K562 (cell line): ENCODE results near the gene C2CD2L. TPM values are rescaled to one million over a fixed set of nuclear protein-coding genes. Genes with fewer than 3 reads are reported as not detected.

Experiments used
- BMI1 ChIP-seq: fragments of 150-350 bp; IDR thresholded peaks from 2 replicates; pipeline ENCODE4 v1.6.1; 2014; ENCODE audit warnings: low read length
- CXXC5 ChIP-seq: fragments of 250-450 bp; sonication (Bioruptor Pico); IDR thresholded peaks from 2 replicates; pipeline ENCODE4 v1.8.0; 2022; ENCODE audit warnings: inconsistent platforms, mild to moderate bottlenecking, moderate library complexity
- E2F8 ChIP-seq: fragments of 450-650 bp; IDR thresholded peaks from 2 replicates; pipeline ENCODE4 v1.7.1; 2018; ENCODE audit warnings: mild to moderate bottlenecking, low read depth; ENCODE audit not compliant: partially characterized antibody
- ETS2 ChIP-seq: IDR thresholded peaks from 2 replicates; pipeline ENCODE4 v1.6.1; 2016; ENCODE audit warnings: borderline replicate concordance, missing genetic modification characterization, mild to moderate bottlenecking, moderate library complexity, missing compliant biosample characterization; ENCODE audit not compliant: poor library complexity, severe bottlenecking
- FOXP4 ChIP-seq: sonication (generic); formaldehyde crosslinking; IDR thresholded peaks from 2 replicates; pipeline ENCODE4 v1.8.0; 2022; ENCODE audit warnings: mild to moderate bottlenecking, missing genetic modification reagents, borderline replicate concordance
- GTF3C2 ChIP-seq: IDR thresholded peaks from 3 replicates; pipeline ENCODE4 v1.6.1; 2011; ENCODE audit warnings: borderline replicate concordance, mild to moderate bottlenecking, moderate library complexity; ENCODE audit not compliant: insufficient read length; ENCODE audit errors: extremely low read depth
- HDGF ChIP-seq: fragments of 450-650 bp; IDR thresholded peaks from 2 replicates; pipeline ENCODE4 v1.6.1; 2016
- KDM2B ChIP-seq: fragments of 250-450 bp; sonication (Bioruptor Pico); IDR thresholded peaks from 2 replicates; pipeline ENCODE4 v1.8.0; 2021; ENCODE audit warnings: mild to moderate bottlenecking, moderate library complexity
- MYNN ChIP-seq, 2 experiments: sonication (generic); formaldehyde crosslinking in 1 of 2; IDR thresholded peaks; 2 replicates each; pipeline versions ENCODE4 v1.5.0 to v1.6.1; 2016 to 2020; ENCODE audit warnings: antibody characterized with exemption in 1 of 2, missing genetic modification reagents in 1 of 2
- PTRF ChIP-seq: fragments of 450-650 bp; IDR thresholded peaks from 2 replicates; pipeline ENCODE4 v1.6.1; 2016; ENCODE audit warnings: mild to moderate bottlenecking, missing genetic modification characterization, missing compliant biosample characterization
- SFPQ ChIP-seq: fragments of 200-400 bp; formaldehyde crosslinking; IDR thresholded peaks from 2 replicates; pipeline ENCODE4 v1.6.1; 2017; ENCODE audit warnings: mild to moderate bottlenecking, low read depth, low read length, moderate library complexity
- SRSF9 ChIP-seq: fragments of 200-400 bp; formaldehyde crosslinking; IDR thresholded peaks from 2 replicates; pipeline ENCODE4 v1.6.1; 2017; ENCODE audit warnings: low read depth, low read length, borderline replicate concordance
- ZNF143 ChIP-seq: sonication (generic); formaldehyde crosslinking; IDR thresholded peaks from 2 replicates; pipeline ENCODE4 v1.9.0; 2022; ENCODE audit warnings: mild to moderate bottlenecking, missing genetic modification reagents
- ZNF583 ChIP-seq: fragments of 250-450 bp; sonication (Bioruptor Pico); IDR thresholded peaks from 2 replicates; pipeline ENCODE4 v1.4.0; 2020
- ZNF584 ChIP-seq: fragments of 200-800 bp; sonication (Bioruptor generic); IDR thresholded peaks from 2 replicates; pipeline ENCODE4 v1.6.1; 2016; ENCODE audit warnings: low read depth, mild to moderate bottlenecking, missing genetic modification characterization, missing compliant biosample characterization
- polyA plus RNA-seq, 8 experiments: library from polyadenylated mRNA; depleted of rRNA in 4 of 8; stranded (reverse) in 5 of 8; unstranded in 3 of 8; fragments of >200 nt; fragmentation: Nextera tagmentation in 2 of 8; fragmentation: Illumina TruSeq in 1 of 8; extraction: Ambion mirVana in 2 of 8; extraction: Trizol in 1 of 8; gene quantifications; 2 replicates each; pipeline versions ENCODE4 v1.2.1 to v1.2.3, GENCODE V29; 2011 to 2014; ENCODE audit warnings: inconsistent platforms in 1 of 8, missing spikeins in 1 of 8
- total RNA-seq, 7 experiments: library from RNA; depleted of rRNA in 6 of 7; stranded (reverse); fragments of >200 nt in 6 of 7; fragmentation: Illumina TruSeq in 2 of 7; extraction: Trizol in 2 of 7; gene quantifications; 2 replicates each; pipeline versions ENCODE4 v1.2.1 to v1.2.3, GENCODE V29; 2011 to 2021; ENCODE audit warnings: low replicate concordance in 1 of 7

The C2CD2L gene
- total and polyA plus RNA-seq, 9 of the 15 experiments (the other 6 are each of a cell fraction or from before 2014, with no cell fraction given), result 0.66 to 41.2 (median 14.8) TPM

- TF ChIP-seq PTRF (tag) (no peak), ZNF583 (CRISPR knock-in tag) (0 out of 2 replicates have a peak, but pooled peaks have one; percentile 61), SFPQ (no peak), E2F8 (peak; percentile 73), ETS2 (tag) (no peak), BMI1 (no peak), ZNF143 (no peak; the same call in 1 of the 2 replicates), CXXC5 (CRISPR knock-in tag) (peak; percentile 84), GTF3C2 (no peak), SRSF9 (no peak), KDM2B (CRISPR knock-in tag) (peak; percentile 96; the same call in 1 of the 2 replicates), MYNN (IDR thresholded peaks at IDR 0.05) (no peak), MYNN (CRISPR knock-in tag; IDR thresholded peaks at IDR 0.05) (no peak), FOXP4 (CRISPR knock-in tag) (peak; percentile 64; the same call in 1 of the 2 replicates), ZNF584 (no peak), HDGF (no peak)
These were observed 11.9 kb upstream of the C2CD2L start (continued) for GRCh38 chr11:119095066-119095880.
